M059J (cell line): ENCODE measurements around the gene CADPS2. TPM values are rescaled to one million over a fixed set of nuclear protein-coding genes. Genes with fewer than 3 reads are reported as not detected.

Experiments used
- DNase-seq: peaks from one replicate; pipeline ENCODE4 v3.0.0-alpha.2; 2012; ENCODE audit warnings: low read depth
- total RNA-seq: library from RNA; depleted of rRNA; stranded (reverse); fragments of >200 nt; shearing (Covaris generic); gene quantifications from 2 replicates; pipeline ENCODE4 v1.2.3, GENCODE V29; 2014; rRNA removed

The CADPS2 gene
- total RNA-seq: 5.9 and 11.8 TPM in 2 replicates

- peak; percentile 86 for DNase-seq
Observed at GRCh38 chr7:122886357-122887081, at the start of gene CADPS2. TSS of gene CADPS2 (minus strand) at chr7:122886460. CDS start at chr7:122886337, 123 bp downstream.

DNA sequence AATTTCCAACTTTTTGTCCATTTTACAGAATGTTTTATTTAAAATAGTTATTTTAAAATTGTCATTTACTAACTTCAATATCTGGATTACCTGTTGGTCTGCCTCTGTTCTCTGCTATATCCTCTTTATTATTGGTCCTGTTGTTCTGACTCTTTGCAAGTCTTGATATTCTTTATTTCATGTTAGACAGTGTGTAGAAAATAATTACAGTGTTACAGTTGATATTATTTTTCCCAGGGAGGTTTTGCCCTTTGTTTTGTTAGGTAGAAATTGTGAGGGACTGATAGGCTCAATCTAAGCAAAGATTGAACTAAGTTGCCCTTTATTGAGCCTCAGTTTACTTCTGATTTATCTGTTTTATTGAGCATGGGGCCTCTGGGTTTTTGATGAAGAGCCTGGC, 49.4 kb upstream of the CADPS2 start:
- DNase-seq: no peak

DNA sequence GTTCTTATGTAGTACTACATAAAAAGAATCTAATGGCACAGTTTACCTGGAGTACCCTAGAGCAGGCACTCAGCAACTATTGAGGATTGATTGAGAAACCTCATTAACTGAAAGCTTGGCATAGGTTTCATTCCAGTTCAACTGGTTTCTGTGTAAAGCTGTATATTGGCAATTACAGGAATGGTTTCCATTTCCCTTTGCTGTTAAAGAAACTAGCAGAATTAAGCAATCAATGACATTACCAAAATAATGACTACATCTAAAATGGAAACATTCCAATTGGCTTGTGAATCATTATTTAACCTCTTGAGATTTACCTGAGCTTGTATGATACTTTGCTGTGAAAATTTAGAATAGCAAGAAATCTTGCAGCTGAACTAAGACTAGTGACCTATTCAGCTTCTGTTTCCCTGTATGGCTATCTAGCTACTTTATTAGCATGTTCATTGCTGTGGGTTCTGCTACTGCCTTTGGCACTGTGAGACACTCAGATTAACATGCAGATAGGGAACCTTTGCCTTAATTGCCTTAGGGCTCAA, 33.5 kb upstream of the CADPS2 start:
- DNase-seq: no peak

DNA sequence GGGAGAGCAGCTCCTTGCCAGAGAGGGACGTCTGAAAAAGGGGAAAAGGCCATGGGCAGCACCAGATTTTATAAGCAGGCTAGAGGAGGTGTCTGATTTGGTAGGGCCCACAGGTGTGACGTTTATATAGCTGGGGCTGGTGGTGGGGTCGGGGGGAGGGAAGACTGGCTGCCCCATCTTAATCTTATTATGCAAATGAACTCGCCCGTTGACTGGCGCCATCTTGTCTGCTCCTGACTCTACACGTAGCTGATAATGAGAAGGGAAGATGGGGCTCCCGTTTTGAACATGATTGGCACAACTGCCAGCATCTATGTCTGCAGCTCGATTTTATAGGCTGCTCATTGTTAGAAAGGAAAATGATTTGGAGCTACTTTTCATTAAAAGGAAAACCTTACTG, 28.6 kb upstream of the CADPS2 start:
- peak; percentile 2 for DNase-seq

DNA sequence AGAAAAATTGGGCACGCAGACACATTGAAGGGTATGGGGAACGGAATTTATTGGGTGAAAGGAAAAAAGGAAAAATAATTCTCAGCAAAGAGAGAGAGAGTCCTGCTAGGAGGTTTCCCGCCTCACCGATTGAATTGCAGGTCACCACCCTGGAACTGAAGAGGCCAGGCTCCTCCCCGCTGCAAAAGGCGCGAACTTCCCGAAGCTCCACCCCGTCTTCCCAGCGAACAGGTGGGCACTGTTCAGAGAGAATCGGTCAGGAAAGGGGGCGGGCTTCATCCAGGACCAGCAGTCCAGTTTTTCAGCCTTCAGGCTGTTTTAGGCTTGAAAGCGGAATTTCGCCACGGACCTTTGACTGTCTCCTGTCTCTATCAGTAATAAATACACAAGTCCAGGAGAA, 27.3 kb upstream of the CADPS2 start:
- no peak for DNase-seq

GRCh38 chr7:122902751-122903495, 16.7 kb upstream of the CADPS2 start:
- peak; percentile 13 for DNase-seq

DNA sequence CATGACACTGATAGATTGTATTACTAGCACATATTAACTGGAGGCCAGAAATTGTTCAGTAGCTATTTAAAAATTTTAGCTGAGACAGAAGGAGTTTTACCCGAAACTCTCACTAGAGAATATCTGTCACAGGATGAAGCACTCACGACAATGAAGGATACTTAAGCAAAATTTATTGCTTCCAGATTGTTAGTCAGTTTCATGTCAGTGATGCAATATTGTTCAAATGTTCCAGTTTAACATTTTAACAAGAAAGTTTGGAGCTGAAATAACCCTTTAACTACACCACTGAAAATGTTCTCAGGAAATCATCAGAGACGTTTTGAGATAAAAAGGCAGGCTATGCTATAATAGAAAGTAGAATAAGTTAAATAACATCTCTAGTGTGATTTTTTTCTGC, 15.0 kb upstream of the CADPS2 start:
- no peak for DNase-seq

DNA sequence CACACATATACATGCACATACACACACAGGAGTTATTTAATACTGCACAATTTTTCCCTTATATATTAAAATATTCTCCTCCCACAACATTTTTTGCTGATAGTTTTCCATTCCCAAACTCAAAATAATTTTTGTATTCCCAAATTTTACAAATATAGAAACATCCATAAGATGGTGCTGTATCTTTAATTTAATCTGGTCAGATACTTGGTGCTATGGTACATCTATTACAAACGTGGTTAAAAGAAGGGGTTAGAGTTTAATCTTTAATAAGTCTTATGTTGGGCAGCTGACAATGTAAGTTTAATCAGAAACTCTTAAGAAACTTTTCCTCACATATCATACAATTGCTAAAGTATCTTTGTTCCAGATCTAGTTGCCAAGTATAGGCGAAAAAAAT, 10.2 kb upstream of the CADPS2 start:
- DNase-seq: no peak

DNA sequence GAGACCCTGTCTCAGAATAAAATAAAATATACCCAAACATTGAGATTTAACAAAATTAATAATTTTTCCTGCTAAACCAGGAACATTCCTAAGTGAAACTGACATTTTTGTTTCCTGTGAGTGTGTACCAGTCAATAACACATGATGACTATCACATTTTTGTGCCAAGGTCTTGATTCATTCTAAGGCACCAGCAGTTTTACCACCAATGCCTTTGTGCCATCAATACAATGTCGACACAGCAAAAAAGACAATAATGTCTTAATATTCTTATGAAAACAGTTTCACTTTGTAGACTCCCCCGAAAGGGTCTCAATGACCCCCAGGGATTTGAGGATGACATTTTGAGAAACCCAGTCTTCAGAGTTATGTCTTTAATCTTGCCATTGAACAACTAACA, 7.2 kb upstream of the CADPS2 start:
- no peak for DNase-seq

- no peak for DNase-seq
Observed at GRCh38 chr7:122889116-122889515, 2.9 kb upstream of the CADPS2 start.

GRCh38 chr7:122887848-122888247, 1.6 kb upstream of the CADPS2 start:
- DNase-seq: no peak

GRCh38 chr7:122887198-122887597, 938 bp upstream of the CADPS2 start:
- DNase-seq: peak; percentile 73

DNA sequence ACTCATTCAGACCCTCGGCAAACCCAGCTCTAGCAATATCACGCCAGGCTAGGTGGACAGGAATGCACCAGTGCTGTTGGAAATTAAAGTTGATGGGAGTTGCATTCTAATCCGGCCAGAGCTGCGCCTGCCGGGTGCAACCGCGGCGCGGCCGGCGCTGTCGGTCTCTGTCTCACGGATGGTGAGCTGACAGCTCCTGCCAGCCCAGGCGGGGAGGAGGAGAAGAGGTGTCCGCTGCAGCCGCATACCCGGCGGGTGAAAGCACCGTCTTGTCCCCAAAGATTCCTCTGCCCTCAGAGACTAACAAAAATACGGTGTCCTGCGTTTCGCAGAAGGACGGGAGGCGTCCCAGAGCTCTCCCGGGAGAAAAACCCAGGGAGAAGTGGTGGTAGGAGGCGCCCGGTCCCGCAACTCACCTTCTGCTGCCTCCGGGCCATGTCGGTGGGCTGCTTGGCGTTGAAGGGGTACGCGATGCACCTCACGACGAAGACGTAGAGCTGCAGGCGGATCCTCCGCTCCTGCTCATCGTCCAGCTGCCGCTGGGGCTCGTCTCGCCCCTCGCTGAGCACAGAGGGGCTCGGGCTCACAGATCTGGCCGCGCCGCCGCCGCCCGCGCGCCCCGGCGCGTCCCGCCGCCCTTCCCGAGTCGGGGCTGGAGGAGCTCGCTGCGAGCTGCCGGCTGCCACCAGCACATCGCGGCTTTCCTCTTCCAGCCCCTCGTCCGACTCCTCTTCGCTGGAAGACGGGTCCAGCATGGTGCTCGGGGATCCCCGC, 490 bp downstream of the CADPS2 start:
- DNase-seq: peak; percentile 50

- DNase-seq: no peak
Observed at GRCh38 chr7:122884186-122884585, 2.1 kb downstream of the CADPS2 start.

DNA sequence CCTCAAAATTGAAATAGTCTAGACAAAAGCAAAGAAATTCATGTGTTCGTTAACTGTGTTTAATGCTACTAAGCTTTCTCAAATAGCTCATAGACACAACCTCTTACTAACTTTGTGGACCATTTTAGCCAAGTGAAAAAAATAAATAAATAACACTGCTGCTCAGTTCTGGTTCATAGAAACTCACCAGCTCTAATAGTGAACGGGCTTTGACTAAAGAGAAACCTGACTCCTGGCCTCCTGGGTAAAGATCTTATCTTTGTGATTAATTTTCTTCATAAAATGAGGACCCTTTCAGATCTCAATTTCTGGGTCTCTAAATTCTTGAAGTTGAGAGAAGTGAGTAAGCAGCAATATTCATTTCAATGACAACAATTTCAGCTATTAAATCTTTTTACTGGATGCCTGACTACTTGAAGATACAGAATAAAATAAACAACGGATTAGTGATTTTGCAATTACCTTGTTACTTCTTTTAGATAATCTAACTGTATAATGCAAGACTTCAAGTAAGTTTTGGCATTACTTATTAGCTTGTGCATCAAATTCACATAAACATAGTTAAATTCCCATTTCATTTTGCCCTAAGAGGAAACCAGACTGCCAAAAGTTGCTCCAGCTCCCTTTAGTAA, 3.1 kb downstream of the CADPS2 start:
- DNase-seq: peak; percentile 61

- no peak for DNase-seq
Observed at GRCh38 chr7:122881324-122881723, 4.9 kb downstream of the CADPS2 start.

GRCh38 chr7:122869260-122869659, 17.0 kb downstream of the CADPS2 start:
- no peak for DNase-seq

DNA sequence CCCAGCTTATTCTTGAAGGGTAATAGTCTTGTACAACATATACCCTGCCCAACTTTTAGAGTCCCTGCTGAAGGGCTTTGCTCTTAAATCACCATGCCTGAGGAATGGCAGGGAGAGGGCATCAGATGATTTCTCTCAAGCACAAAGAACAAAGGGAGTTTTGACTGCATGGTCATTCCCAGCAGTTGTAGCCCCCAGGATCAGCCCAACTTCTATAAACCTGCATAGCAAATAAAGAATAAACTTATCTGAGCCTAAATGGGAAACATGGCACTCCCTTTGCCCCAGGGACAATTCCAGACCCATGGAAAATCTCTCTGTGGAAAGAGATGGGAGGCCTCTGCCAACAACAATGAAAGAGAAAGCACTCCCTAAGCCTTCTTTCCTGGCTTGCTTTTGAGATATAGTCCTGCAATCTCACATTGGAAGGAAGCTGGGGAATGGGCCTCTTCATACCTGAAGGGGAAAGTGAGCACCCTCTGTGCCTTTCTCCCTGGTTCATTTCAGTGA, 18.7 kb downstream of the CADPS2 start:
- no peak for DNase-seq

- DNase-seq: no peak
Observed at GRCh38 chr7:122864838-122865237, 21.4 kb downstream of the CADPS2 start.

DNA sequence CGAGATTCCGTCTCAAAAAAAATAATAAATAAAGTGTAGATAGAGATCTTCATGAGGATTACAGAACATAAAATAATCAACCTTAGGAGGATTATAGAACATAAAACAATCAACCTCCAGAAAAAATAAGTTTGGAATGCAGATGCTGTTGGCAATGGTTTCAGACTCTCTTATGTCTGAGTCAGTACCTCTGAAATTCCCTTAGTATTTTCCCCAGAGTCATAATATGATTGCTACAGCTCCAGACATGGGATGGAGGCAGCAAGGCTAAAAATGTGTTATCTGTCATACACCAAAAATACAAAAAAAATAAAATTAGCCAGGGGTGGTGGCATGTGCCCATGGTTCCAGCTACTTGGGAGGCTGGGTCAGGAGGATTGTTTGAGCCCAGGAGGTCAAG, 22.2 kb downstream of the CADPS2 start:
- no peak for DNase-seq

GRCh38 chr7:122858320-122858719, 27.9 kb downstream of the CADPS2 start:
- no peak for DNase-seq

DNA sequence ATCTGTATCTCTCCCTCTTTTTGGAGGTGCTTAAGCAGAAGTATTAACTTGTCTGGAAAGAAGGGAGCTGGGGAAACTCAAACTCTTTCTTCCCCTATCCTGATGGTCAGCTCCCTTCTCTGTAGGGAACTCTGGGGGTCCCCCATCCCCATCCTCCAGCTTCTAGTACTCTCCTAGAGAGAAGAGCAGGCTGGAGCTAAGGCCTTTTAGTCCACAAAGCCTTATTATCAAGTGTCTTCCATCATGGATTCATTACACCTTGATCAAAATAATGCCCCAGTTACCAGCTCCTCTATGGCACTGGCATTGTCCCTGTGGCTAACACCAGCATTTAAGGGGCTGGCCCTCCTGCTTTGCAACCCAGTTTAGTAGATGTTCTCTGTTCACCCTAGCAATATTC, 35.7 kb downstream of the CADPS2 start:
- DNase-seq: no peak
